Endothelial cell of umbilical vein (primary cell): ENCODE measurements around the gene VWA8. TPM values are rescaled to one million over a fixed set of nuclear protein-coding genes. Genes with fewer than 3 reads are reported as not detected.

Experiments used
- BruUV-seq: library from RNA; stranded (reverse); fragments of 400-500 nt; replicated peaks from 2 replicates; lab custom pipeline; 2021; lab: Mats Ljungman, UMichigan
- CTCF ChIA-PET: fragments of 300-600, 350-600 bp; sonication (Branson Sonifier 250); formaldehyde crosslinking; loops from one replicate; lab custom pipeline; 2021; ENCODE audit warnings: antibody characterized with exemption, inconsistent platforms; lab: Charles Lee
- POLR2A ChIA-PET: fragments of 300-600, 350-600 bp; sonication (Branson Sonifier 250); formaldehyde crosslinking; loops from one replicate; lab custom pipeline; 2021; ENCODE audit warnings: antibody characterized with exemption, inconsistent platforms; lab: Charles Lee
- DNase-seq: peaks from one replicate; pipeline ENCODE4 v3.0.0-alpha.2; 2011; ENCODE audit warnings: low read depth, low spot score
- FAIRE-seq: peaks from 2 replicates; lab custom pipeline; 2011; peaks lifted over from hg19 to GRCh38; lab: Jason Lieb, UNC
- H2AFZ ChIP-seq: 2 replicates; pipeline ENCODE4 v1.6.0; 2012; ENCODE audit warnings: low read depth, low read length, control low read depth, inconsistent platforms
- H3K27ac ChIP-seq: 2 replicates; pipeline ENCODE4 v1.5.1; 2011; ENCODE audit warnings: low read depth, mild to moderate bottlenecking, control low read depth, low read length, moderate library complexity; ENCODE audit not compliant: insufficient read depth
- H3K27me3 ChIP-seq, 2 experiments: 2 replicates each; pipeline versions ENCODE4 v1.6.0 to v1.6.1; 2011; ENCODE audit warnings: low read length in 2 of 2, mixed read lengths in 1 of 2; ENCODE audit not compliant: control insufficient read depth in 2 of 2, insufficient read depth in 2 of 2
- H3K36me3 ChIP-seq, 2 experiments: 2 replicates in 1 of 2; 3 replicates in 1 of 2; pipeline ENCODE4 v1.5.1; 2011; ENCODE audit warnings: low read length in 2 of 2, mild to moderate bottlenecking in 1 of 2, moderate library complexity in 1 of 2; ENCODE audit not compliant: control insufficient read depth in 2 of 2, insufficient read depth in 2 of 2; ENCODE audit errors: extremely low read depth in 1 of 2
- H3K4me1 ChIP-seq: 3 replicates; pipeline ENCODE4 v1.5.1; 2011; ENCODE audit warnings: mild to moderate bottlenecking, low read length; ENCODE audit not compliant: control insufficient read depth, insufficient read depth; ENCODE audit errors: extremely low read depth
- H3K4me2 ChIP-seq: 2 replicates; pipeline ENCODE4 v1.6.1; 2011; ENCODE audit warnings: low read length, control low read depth, mixed read lengths; ENCODE audit not compliant: insufficient read depth
- H3K4me3 ChIP-seq, 3 experiments: fragments of 200-600 bp in 1 of 3; sonication (generic), shearing (Covaris generic) in 1 of 3; replicated peaks in 1 of 3; 2 replicates each; pipeline ENCODE4 v1.5.1; 2011 to 2016; ENCODE audit warnings: control low read depth in 3 of 3, low read length in 3 of 3, mild to moderate bottlenecking in 2 of 3, inconsistent platforms in 1 of 3, low read depth in 1 of 3, moderate library complexity in 1 of 3; ENCODE audit not compliant: insufficient read depth in 1 of 3
- H3K79me2 ChIP-seq: 2 replicates; pipeline ENCODE4 v1.6.0; 2012; ENCODE audit warnings: low read length, inconsistent platforms; ENCODE audit not compliant: control insufficient read depth, insufficient read depth
- H3K9ac ChIP-seq: replicated peaks from 2 replicates; pipeline ENCODE3; 2011; ENCODE audit warnings: low read length, control low read depth; ENCODE audit not compliant: insufficient read depth; ENCODE audit errors: extremely low read depth
- H3K9me1 ChIP-seq: replicated peaks from 3 replicates; pipeline ENCODE4 v1.6.0; 2011; ENCODE audit warnings: mild to moderate bottlenecking, low read length; ENCODE audit not compliant: control insufficient read depth, insufficient read depth; ENCODE audit errors: extremely low read depth
- H3K9me3 ChIP-seq: replicated peaks from 2 replicates; pipeline ENCODE4 v1.5.1; 2012; ENCODE audit warnings: low read length, inconsistent platforms; ENCODE audit not compliant: control insufficient read depth, insufficient read depth
- H4K20me1 ChIP-seq: replicated peaks from 2 replicates; pipeline ENCODE3; 2011; ENCODE audit warnings: mild to moderate bottlenecking, low read length; ENCODE audit not compliant: control insufficient read depth, insufficient read depth; ENCODE audit errors: extremely low read depth
- CTCF ChIP-seq, 2 donors: IDR thresholded peaks; 1 replicate in 1 of 2; 2 replicates in 1 of 2; pipeline ENCODE4 v1.5.1; 2011; ENCODE audit warnings: low read length in 2 of 2, mild to moderate bottlenecking in 2 of 2, moderate library complexity in 2 of 2, control low read depth in 1 of 2, inconsistent platforms in 1 of 2, low read depth in 1 of 2; ENCODE audit not compliant: insufficient read depth in 1 of 2; ENCODE audit errors: extremely low read depth in 1 of 2
- EZH2 ChIP-seq: IDR thresholded peaks from 2 replicates; pipeline ENCODE4 v1.6.1; 2012; ENCODE audit warnings: borderline replicate concordance, low read depth, mild to moderate bottlenecking, moderate library complexity, low read length, inconsistent platforms; ENCODE audit not compliant: severe bottlenecking
- FOS ChIP-seq: IDR thresholded peaks from 2 replicates; pipeline ENCODE4 v1.6.1; 2011; ENCODE audit warnings: mild to moderate bottlenecking, low read length, moderate library complexity, borderline replicate concordance; ENCODE audit not compliant: insufficient read depth
- GATA2 ChIP-seq: IDR thresholded peaks from 2 replicates; pipeline ENCODE4 v1.7.0; 2011; ENCODE audit warnings: low read depth, mild to moderate bottlenecking, moderate library complexity, mixed read lengths, low read length; ENCODE audit not compliant: insufficient read length, insufficient read depth
- JUN ChIP-seq: IDR thresholded peaks from 2 replicates; pipeline ENCODE4 v1.6.1; 2011; ENCODE audit warnings: borderline replicate concordance, low read depth; ENCODE audit not compliant: insufficient read length, insufficient read depth
- MYC ChIP-seq: IDR thresholded peaks from one replicate; pipeline ENCODE4 v1.6.1; 2011; ENCODE audit warnings: mild to moderate bottlenecking, low read depth, low read length
- POLR2A ChIP-seq: IDR thresholded peaks from 2 replicates; pipeline ENCODE4 v1.6.1; 2012; ENCODE audit warnings: low read depth, mild to moderate bottlenecking, control low read depth, low read length
- POLR2AphosphoS5 ChIP-seq: IDR thresholded peaks from 2 replicates; pipeline ENCODE4 v1.6.1; 2012; ENCODE audit warnings: low read depth, mild to moderate bottlenecking, control low read depth, low read length, moderate library complexity; ENCODE audit not compliant: insufficient read depth
- dilution Hi-C: fragments of 300-500 bp; cut with MboI; formaldehyde crosslinking; loops from one replicate; pipeline ENCODE4 v1.15.0; 2019; ENCODE audit warnings: low sequenced_read_pairs; ENCODE audit not compliant: extremely low pct_ligation_motif_present
- intact Hi-C: fragments of 100-400 bp; cut with micrococcal nuclease; formaldehyde crosslinking; loops from one replicate; pipeline ENCODE4 v1.10.0; 2022
- polyA plus RNA-seq, 4 experiments: library from polyadenylated mRNA; depleted of rRNA in 3 of 4; stranded (reverse) in 3 of 4; unstranded in 1 of 4; fragments of >200 nt; gene quantifications; 2 replicates each; pipeline versions ENCODE4 v1.2.1 to v1.2.3, GENCODE V29; 2011 to 2012; ENCODE audit warnings: missing spikeins in 1 of 4
- total RNA-seq: library from RNA; stranded (reverse); gene quantifications from 2 replicates; pipeline ENCODE4 v1.2.3, GENCODE V29; 2021
- TF ChIP-seq, protein P1 (sequence below): IDR thresholded peaks from 2 replicates; pipeline ENCODE4 v1.6.1; 2011; ENCODE audit not compliant: insufficient read depth, insufficient read length

Gene VWA8
- total and polyA plus RNA-seq, 2 donors (not counting 3 experiments of a cell fraction or from before 2014, with no cell fraction given) = 2.9 to 11.3 TPM

DNA sequence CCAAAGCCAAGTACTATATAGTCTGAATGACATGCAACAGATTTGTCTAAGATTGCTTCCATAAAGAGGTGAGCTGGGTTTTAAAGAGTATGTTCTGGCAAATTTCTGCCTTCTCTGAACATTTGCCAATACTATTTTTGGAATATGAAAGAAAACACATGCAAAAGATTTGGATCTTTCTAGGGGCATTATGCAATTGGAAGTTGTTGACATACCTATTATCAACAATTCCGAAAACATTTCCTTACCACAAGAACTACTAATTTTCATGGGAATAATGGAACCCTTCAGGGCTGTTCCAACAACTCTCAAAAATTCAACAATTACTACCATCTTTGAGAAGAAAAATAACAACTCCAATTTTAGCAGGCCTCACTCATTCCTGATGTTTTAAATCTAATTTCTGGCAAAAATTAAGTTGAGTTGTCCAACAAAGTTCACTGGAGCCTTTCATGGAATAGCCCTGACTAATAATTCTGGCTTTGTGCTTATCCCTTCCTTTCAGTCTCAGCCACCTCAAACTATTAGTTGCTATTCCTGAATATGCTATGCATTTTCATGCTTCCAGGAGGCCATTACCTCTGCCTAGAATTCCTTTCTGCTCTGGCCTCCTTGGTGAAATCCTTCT lies 253.6 kb downstream of the VWA8 start:
- POLR2A ChIA-PET = no interaction called here
- CTCF ChIA-PET = interaction anchor here (1.1 kb wide), 1 partner anchor 39 kb away, joined by 4 read pairs; no protein-coding TSS in a partner anchor
- Histone ChIP-seq H3K27me3 (no peaks in the 10 kb centered on the region), H3K9me3 (no peaks in the 10 kb centered on the region), H3K9me1 (no peaks in the 10 kb centered on the region), H3K4me3 (no peak overlapping the region), H3K27ac (no peak overlapping the region), H3K36me3 (no peaks in the 10 kb centered on the region), H3K9ac (no peak overlapping the region), H4K20me1 (no peaks in the 10 kb centered on the region), H3K4me1 (no peaks in the 10 kb centered on the region), H3K4me2 (no peak overlapping the region), H2AFZ (no peak overlapping the region), H3K79me2 (no peaks in the 10 kb centered on the region)
- no peak for DNase-seq
- intact Hi-C loops (no loop called here), dilution Hi-C loops (no loop called here)
- no TSS peak for BruUV-seq
- FAIRE-seq = no peak
- TF ChIP-seq, protein P1, sequence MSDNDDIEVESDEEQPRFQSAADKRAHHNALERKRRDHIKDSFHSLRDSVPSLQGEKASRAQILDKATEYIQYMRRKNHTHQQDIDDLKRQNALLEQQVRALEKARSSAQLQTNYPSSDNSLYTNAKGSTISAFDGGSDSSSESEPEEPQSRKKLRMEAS = no peak
- no peak for TF ChIP-seq CTCF (IDR thresholded peaks at IDR 0.05; ENCODE audit: extremely low read depth in 1 of 2, insufficient read depth in 1 of 2, low read depth in 1 of 2, low read length in 2 of 2)
- TF ChIP-seq POLR2A = no peak

GRCh38 chr13:41706152-41706551 lies 254.8 kb downstream of the VWA8 start:
- POLR2A ChIA-PET = no interaction called here
- intact Hi-C loops (no loop called here), dilution Hi-C loops (no loop called here)
- Histone ChIP-seq H3K9me1 (no peaks in the 10 kb centered on the region), H3K4me1 (no peaks in the 10 kb centered on the region), H3K9ac (no peak overlapping the region), H3K9me3 (no peaks in the 10 kb centered on the region), H4K20me1 (no peaks in the 10 kb centered on the region), H3K27ac (no peak overlapping the region), H3K4me3 (no peak overlapping the region), H3K4me2 (no peak overlapping the region), H3K79me2 (no peaks in the 10 kb centered on the region), H3K36me3 (no peaks in the 10 kb centered on the region), H2AFZ (no peak overlapping the region), H3K27me3 (no peaks in the 10 kb centered on the region)
- BruUV-seq = no TSS peak
- CTCF ChIA-PET = interaction anchor here (1.1 kb wide), 1 partner anchor 38 kb away, joined by 4 read pairs; no protein-coding TSS in a partner anchor
- no peak for TF ChIP-seq POLR2A
- TF ChIP-seq CTCF (IDR thresholded peaks at IDR 0.05; ENCODE audit: extremely low read depth in 1 of 2, insufficient read depth in 1 of 2, low read depth in 1 of 2, low read length in 2 of 2) = no peak
- TF ChIP-seq MYC = no peak
- no peak for TF ChIP-seq GATA2
- no peak for TF ChIP-seq FOS
- no peak for TF ChIP-seq POLR2AphosphoS5
- TF ChIP-seq, protein P1 = no peak
- no peak for TF ChIP-seq JUN
- no peak for TF ChIP-seq EZH2
- FAIRE-seq = no peak
- no peak for DNase-seq
